ENCODE results near the gene CSRNP3. TPM values are rescaled to one million over a fixed set of nuclear protein-coding genes. Genes with fewer than 3 reads are reported as not detected.

Gene CSRNP3
- total RNA-seq, 2 donors from 2014 or later = 8.3 to 16.1 TPM

DNA sequence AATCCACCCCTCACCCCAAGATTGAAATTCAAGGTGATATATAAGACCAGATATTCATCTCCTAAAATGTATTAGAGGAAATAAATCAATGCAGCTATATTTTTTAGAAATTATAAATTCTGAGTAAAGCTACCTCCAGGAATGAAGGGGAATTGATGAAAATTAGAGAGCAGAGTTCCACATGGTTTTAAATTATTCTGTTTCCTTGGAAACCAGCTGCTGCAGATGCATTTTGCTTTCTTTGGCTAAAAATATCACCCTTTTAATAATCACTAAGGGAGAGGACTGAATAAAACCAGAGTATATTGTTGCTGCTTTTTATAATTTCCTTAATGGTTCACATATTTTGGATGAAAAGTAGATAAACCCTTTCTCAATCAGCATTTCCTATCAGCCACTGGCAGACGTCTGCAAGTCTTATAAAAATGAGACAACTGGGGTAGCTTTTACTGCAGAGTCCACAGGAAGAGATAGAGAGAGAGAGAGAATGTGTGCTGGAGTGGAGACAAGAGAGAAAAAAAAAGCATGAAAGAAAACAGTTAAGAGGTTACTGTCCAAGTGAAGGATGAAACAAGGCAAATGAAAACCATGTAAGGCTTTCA lies 2.0 kb downstream of the CSRNP3 start:
- DNase-seq = no peak
- H3K9ac ChIP-seq (ENCODE audit: extremely low read depth, low read length, poor library complexity, severe bottlenecking) = no peak overlapping the region
- peak overlapping the region; percentile 34 for H3K4me3 ChIP-seq (ENCODE audit: low read length)
- TF ChIP-seq, protein P1, sequence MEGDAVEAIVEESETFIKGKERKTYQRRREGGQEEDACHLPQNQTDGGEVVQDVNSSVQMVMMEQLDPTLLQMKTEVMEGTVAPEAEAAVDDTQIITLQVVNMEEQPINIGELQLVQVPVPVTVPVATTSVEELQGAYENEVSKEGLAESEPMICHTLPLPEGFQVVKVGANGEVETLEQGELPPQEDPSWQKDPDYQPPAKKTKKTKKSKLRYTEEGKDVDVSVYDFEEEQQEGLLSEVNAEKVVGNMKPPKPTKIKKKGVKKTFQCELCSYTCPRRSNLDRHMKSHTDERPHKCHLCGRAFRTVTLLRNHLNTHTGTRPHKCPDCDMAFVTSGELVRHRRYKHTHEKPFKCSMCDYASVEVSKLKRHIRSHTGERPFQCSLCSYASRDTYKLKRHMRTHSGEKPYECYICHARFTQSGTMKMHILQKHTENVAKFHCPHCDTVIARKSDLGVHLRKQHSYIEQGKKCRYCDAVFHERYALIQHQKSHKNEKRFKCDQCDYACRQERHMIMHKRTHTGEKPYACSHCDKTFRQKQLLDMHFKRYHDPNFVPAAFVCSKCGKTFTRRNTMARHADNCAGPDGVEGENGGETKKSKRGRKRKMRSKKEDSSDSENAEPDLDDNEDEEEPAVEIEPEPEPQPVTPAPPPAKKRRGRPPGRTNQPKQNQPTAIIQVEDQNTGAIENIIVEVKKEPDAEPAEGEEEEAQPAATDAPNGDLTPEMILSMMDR (conservative IDR thresholded peaks at IDR 0.05) = no peak
- Mint-ChIP-seq H3K27ac (no peak overlapping the region), H3K36me3 (ENCODE audit: low read depth) (no peaks in the 10 kb centered on the region), H3K4me1 (peaks cover 28% of the 10 kb centered on the region), H3K27me3 (ENCODE audit: insufficient read depth) (no peaks in the 10 kb centered on the region), H3K4me3 (no peak overlapping the region), H3K9me3 (no peaks in the 10 kb centered on the region)
- 54% methylated on average over 1 of the region's 1 CpG; no CpG with 5 or more reads in 1 of the 2 experiments for WGBS, 2 experiments (ENCODE audit: insufficient coverage in 1 of 2, insufficient read length in 1 of 2)
- H3K27ac ChIP-seq (ENCODE audit: low read depth, low read length) = no peak overlapping the region
- no peaks in the 10 kb centered on the region for H3K27me3 ChIP-seq (ENCODE audit: control insufficient read depth, insufficient read depth, low read length, poor library complexity, severe bottlenecking)
- no peaks in the 10 kb centered on the region for H3K9me3 ChIP-seq (ENCODE audit: control insufficient read depth, low read length)
- no peaks in the 10 kb centered on the region for H3K36me3 ChIP-seq (ENCODE audit: control insufficient read depth, insufficient read depth, low read length)
- no peaks in the 10 kb centered on the region for H3K4me1 ChIP-seq (ENCODE audit: control insufficient read depth, insufficient read depth, low read length)

DNA sequence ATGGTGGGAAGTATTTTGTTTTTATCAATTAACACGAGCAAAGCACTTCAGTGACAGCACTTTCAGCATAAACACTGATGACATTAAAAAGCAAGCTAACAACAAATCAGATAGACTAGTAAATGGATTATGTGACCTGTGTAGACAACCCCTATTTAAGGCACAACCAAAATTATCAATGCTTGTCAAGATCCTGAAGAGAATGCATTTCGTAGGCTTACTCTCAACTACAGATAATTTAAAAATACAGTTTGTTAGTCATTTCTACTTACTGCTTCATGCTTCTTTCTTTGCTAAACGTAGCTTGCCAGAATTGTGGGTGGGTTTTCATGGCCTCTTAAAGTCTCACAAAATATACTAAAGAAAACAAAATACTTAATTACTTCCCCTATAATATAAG lies 3.4 kb downstream of the CSRNP3 start:
- no peaks in the 10 kb centered on the region for H3K27me3 ChIP-seq (ENCODE audit: control insufficient read depth, insufficient read depth, low read length, poor library complexity, severe bottlenecking)
- Mint-ChIP-seq H3K4me1 (peaks cover 33% of the 10 kb centered on the region), H3K36me3 (ENCODE audit: low read depth) (no peaks in the 10 kb centered on the region), H3K27me3 (ENCODE audit: insufficient read depth) (no peaks in the 10 kb centered on the region), H3K27ac (no peak overlapping the region), H3K4me3 (no peak overlapping the region), H3K9me3 (no peaks in the 10 kb centered on the region)
- WGBS, 2 experiments (ENCODE audit: insufficient coverage in 1 of 2, insufficient read length in 1 of 2) = 79% methylated on average over 3 of the region's 3 CpGs; no CpG with 5 or more reads in 1 of the 2 experiments
- no peaks in the 10 kb centered on the region for H3K36me3 ChIP-seq (ENCODE audit: control insufficient read depth, insufficient read depth, low read length)
- no peak for DNase-seq
- no peak overlapping the region for H3K27ac ChIP-seq (ENCODE audit: low read depth, low read length)
- H3K4me3 ChIP-seq (ENCODE audit: low read length) = no peak overlapping the region
- H3K4me1 ChIP-seq (ENCODE audit: control insufficient read depth, insufficient read depth, low read length) = no peaks in the 10 kb centered on the region
- H3K9me3 ChIP-seq (ENCODE audit: control insufficient read depth, low read length) = no peaks in the 10 kb centered on the region
- TF ChIP-seq, protein P1 (conservative IDR thresholded peaks at IDR 0.05) = no peak
- no peak overlapping the region for H3K9ac ChIP-seq (ENCODE audit: extremely low read depth, low read length, poor library complexity, severe bottlenecking)

DNA sequence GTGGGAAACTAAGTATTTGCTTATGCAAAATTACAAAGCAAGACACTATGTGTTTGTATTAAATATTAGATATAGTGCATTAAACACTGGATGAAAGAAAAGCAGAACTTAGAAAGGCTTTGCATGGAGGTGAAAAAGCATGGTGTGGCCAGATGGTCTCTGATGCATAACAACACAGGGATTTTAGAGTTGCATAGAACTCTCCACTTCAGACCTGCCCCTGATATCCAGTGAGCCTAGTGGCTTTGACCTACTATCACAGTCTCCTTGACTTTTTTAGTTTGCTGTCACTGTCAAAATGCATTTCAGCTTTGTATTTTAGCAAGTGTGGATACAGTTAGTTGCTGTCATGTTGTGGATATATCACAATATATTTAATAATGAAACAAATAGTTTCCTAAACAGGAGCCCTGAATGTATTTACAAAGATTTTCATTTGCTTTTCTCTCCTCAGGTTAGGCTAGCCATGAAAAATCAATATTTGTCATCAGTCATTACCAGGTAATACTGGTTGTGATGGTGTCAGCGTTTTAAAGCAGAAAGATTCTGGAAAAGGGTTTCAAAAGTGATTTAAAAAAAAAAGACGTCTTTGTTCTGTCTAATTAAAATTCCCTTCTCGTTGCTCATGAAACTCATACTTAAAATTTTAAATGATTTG lies 5.2 kb downstream of the CSRNP3 start:
- no peak overlapping the region for H3K27ac Mint-ChIP-seq
- no peaks in the 10 kb centered on the region for H3K36me3 ChIP-seq (ENCODE audit: control insufficient read depth, insufficient read depth, low read length)
- no peaks in the 10 kb centered on the region for H3K27me3 Mint-ChIP-seq (ENCODE audit: insufficient read depth)
- DNase-seq = no peak
- TF ChIP-seq, protein P1 (conservative IDR thresholded peaks at IDR 0.05) = peak; percentile 13
- H3K9me3 Mint-ChIP-seq = no peaks in the 10 kb centered on the region
- no peaks in the 10 kb centered on the region for H3K4me1 ChIP-seq (ENCODE audit: control insufficient read depth, insufficient read depth, low read length)
- H3K27ac ChIP-seq (ENCODE audit: low read depth, low read length) = no peak overlapping the region
- no peaks in the 10 kb centered on the region for H3K36me3 Mint-ChIP-seq (ENCODE audit: low read depth)
- 50 to 60% methylated on average over 2 to 3 of the region's 3 CpGs for WGBS, 2 experiments (ENCODE audit: insufficient coverage in 1 of 2, insufficient read length in 1 of 2)
- no peaks in the 10 kb centered on the region for H3K9me3 ChIP-seq (ENCODE audit: control insufficient read depth, low read length)
- H3K4me3 Mint-ChIP-seq = no peak overlapping the region
- H3K4me1 Mint-ChIP-seq = peaks cover 27% of the 10 kb centered on the region
- H3K9ac ChIP-seq (ENCODE audit: extremely low read depth, low read length, poor library complexity, severe bottlenecking) = no peak overlapping the region
- no peaks in the 10 kb centered on the region for H3K27me3 ChIP-seq (ENCODE audit: control insufficient read depth, insufficient read depth, low read length, poor library complexity, severe bottlenecking)
- H3K4me3 ChIP-seq (ENCODE audit: low read length) = no peak overlapping the region

All from endodermal cell (in vitro differentiated cells).